ENCODE data around the gene NEURL4.

NEURL4 gene

DNA sequence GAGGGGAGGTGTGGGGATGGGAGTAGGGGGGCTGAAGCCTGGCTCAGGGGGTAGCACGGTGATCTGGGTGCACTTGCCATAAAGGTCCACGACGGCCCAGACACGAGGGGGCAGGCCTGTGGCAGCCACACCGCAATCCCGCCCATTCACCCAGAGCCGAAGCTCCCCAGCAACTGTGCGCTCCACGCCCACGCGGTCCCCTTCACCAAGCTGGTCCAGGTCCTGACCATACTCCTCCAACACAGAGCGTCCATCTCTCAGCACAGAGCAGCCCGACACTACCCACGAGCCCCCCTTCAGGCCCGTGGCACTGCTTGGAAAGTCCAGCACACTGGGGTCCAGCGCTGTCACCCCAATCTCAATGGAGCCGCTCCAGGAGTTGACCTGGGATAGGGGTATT is 1.6 kb downstream of the NEURL4 start:
- TF ChIP-seq, protein P1, sequence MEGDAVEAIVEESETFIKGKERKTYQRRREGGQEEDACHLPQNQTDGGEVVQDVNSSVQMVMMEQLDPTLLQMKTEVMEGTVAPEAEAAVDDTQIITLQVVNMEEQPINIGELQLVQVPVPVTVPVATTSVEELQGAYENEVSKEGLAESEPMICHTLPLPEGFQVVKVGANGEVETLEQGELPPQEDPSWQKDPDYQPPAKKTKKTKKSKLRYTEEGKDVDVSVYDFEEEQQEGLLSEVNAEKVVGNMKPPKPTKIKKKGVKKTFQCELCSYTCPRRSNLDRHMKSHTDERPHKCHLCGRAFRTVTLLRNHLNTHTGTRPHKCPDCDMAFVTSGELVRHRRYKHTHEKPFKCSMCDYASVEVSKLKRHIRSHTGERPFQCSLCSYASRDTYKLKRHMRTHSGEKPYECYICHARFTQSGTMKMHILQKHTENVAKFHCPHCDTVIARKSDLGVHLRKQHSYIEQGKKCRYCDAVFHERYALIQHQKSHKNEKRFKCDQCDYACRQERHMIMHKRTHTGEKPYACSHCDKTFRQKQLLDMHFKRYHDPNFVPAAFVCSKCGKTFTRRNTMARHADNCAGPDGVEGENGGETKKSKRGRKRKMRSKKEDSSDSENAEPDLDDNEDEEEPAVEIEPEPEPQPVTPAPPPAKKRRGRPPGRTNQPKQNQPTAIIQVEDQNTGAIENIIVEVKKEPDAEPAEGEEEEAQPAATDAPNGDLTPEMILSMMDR (conservative IDR thresholded peaks at IDR 0.05; ENCODE audit: low read depth, low read length), result no peak
- DNase-seq (ENCODE audit: low read depth), result no peak
- H3K4me3 ChIP-seq (ENCODE audit: low read length), result no peak overlapping the region

DNA sequence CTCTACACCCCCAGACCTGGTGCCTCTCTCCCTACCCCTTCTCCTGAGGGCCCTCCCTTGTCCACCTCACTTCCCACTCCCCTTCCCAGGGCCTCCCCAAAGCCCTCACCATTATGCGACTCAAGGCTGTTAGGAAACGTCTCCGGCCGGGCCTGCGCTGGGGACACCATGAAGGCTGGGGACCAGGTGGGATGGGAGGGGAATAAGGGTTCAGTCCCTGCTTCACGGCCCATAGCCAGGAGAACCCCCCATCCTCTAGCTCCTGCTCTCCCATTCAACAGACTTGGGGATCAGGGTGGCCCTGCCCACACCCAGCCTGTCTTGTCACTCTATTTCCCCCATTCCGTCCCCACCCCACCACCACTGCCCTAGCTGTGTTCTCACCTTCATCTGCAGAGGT is 2.1 kb downstream of the NEURL4 start:
- DNase-seq (ENCODE audit: low read depth), result no peak
- TF ChIP-seq, protein P1 (conservative IDR thresholded peaks at IDR 0.05; ENCODE audit: low read depth, low read length), result no peak
- no peak overlapping the region for H3K4me3 ChIP-seq (ENCODE audit: low read length)

DNA sequence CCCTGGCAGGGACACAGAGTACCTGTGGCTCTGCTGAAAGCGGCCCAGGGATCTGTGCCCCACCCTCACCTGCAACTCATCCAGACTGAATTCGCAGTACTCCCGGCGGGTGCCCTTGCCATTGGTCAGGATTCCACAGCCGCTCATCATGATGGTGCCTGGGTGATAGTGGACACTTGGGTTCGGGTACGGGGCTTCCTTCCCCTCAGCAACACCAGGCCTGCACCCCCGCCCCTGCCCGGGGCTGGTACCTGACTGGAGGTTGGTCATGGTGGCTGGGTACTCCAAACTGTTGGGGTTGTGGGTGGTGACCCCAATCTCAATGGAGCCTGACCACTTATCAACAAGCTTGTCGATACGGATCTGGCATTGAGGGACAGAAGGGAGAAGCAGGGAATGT is 2.9 kb downstream of the NEURL4 start:
- H3K4me3 ChIP-seq (ENCODE audit: low read length), result no peak overlapping the region
- DNase-seq (ENCODE audit: low read depth), result no peak
- TF ChIP-seq, protein P1 (conservative IDR thresholded peaks at IDR 0.05; ENCODE audit: low read depth, low read length), result no peak

DNA sequence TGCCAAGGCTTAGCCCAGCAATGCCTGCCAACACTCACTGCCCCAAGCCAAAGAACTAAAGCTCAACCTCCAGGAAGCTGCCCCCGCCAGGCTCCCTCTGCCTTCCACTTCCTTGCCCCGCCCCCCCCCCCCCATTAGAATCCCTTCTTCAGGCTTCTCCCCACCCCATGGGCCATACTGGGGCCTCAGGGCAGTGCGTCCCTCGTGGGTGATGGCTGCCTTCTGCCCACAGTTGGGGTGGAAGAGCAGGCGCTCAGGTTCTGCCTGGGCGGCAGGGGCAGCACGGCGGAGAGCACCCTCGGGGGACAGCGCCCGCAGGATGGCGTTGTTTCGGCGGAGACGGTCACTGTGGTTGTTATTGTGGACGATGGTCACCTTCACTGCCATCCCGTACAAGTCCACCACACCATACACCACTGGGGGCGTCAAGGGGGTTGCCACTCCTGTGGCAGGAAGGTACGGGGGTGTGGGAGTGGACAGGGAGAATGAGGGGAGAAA is 4.1 kb downstream of the NEURL4 start:
- TF ChIP-seq, protein P1 (conservative IDR thresholded peaks at IDR 0.05; ENCODE audit: low read depth, low read length), result no peak
- H3K4me3 ChIP-seq (ENCODE audit: low read length), result no peak overlapping the region
- DNase-seq (ENCODE audit: low read depth), result no peak

DNA sequence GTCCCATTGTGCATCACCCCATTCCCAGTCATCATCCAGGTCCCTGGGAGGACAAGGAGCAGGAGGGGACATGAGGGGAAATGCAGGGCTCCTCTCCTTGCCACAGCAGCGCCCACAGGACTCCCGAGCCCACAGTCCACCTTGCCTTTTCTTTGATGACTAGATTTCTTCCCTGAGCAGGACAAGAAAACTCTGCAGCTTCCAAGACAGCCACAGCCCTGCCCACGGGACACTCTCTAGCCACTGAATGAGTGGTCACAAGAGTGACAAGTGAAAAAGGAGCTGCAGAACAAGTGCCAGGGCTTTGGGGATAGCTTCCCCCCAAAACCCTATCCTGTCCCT is 4.7 kb downstream of the NEURL4 start:
- H3K4me3 ChIP-seq (ENCODE audit: low read length), result no peak overlapping the region
- TF ChIP-seq, protein P1 (conservative IDR thresholded peaks at IDR 0.05; ENCODE audit: low read depth, low read length), result no peak
- no peak for DNase-seq (ENCODE audit: low read depth)

DNA sequence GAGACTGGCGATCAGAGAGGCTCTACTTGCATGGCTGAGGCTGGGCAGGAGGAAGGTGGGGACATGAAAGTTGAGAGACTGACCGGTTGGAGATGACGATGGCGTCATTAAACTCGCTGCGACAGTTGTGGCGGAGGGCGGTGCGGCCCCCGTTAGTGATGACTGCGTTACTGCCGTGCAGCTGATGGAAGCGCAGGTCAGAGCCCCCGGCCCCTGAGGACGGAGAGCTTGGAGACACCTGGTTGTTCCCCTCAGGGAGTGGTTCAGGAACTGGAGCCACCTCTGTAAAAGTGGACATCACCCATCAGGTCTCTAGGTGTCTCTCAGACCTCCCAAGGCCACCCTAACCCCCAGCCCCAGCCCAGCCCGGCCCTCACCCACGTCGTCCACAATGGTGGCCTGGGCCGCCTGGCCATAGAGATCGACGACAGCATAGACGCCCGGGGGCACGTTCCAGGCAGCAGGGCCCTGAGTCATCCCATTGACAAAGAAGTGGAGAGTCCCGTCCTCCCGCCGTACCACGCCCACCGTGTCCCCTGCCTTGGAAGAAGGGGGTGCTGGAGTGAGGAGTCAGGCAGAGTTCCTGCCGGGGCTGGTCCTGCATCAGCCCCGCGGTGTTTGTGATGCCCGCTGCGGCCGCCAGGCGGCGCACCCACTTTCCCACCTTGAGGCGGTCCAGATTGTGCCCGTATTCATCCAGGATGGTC is 5.3 kb downstream of the NEURL4 start:
- no peak for DNase-seq (ENCODE audit: low read depth)
- TF ChIP-seq, protein P1 (conservative IDR thresholded peaks at IDR 0.05; ENCODE audit: low read depth, low read length), result peak; percentile 96
- no peak overlapping the region for H3K4me3 ChIP-seq (ENCODE audit: low read length)

DNA sequence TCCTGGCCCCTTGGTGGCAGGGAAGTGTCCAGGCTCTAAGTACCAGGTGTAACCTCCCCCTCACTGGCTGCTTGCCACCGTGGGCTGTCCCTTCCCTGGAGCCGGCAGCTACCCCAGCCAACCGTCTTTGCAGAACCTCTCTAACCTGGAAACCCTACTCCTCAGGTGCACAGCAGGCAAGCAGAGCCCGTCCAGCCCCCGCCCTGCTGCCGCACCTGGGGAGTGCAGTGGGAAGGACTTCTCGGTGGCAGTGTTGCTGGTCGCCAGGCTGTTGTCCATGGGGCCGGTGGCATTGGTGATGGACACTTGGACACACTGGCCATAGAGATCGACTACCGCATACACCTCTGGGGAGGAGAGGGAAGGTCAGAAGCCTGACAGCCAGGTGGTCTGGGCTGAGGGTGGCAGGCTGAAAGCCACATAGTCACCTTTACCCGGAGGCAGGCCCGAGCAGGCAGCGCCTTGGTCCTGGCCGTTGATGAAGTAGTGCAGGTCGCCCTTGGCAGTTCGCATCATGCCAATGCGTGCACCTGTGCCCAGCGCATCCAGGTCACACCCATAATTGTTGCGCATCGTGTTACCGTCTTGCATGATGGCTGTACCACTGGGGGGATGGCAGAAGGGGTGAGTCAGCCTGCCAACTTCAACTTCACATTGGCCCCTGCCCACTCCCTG is 6.5 kb downstream of the NEURL4 start:
- no peak overlapping the region for H3K4me3 ChIP-seq (ENCODE audit: low read length)
- TF ChIP-seq, protein P1 (conservative IDR thresholded peaks at IDR 0.05; ENCODE audit: low read depth, low read length), result no peak
- DNase-seq (ENCODE audit: low read depth), result no peak

Data from retinal pigment epithelial cell (primary cell).